ENCODE data around the gene SLC30A2. TPM values are rescaled to one million over a fixed set of nuclear protein-coding genes. Genes with fewer than 3 reads are reported as not detected.

The SLC30A2 gene
- total RNA-seq, 1 experiment from 2014 or later: not detected

DNA sequence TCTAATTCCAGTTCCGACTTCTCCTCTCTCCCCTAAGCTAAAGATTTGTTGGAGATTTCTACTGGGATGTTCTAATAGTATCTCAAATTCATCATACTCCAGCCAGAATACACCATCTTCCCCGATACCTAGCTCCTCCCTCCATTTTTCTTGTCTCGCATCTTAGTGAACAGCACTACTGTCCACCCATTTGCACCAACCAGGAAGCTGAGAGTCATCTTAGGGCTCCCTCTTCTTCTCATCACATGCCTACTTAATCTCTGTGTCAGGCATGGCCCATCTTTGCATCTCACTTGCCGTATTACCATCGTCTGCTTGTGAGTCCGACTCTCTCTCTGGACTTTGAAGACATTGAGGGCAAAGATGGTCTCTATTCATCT lies 25.0 kb upstream of the SLC30A2 start:
- no peaks in the 10 kb centered on the region for H3K9me3 ChIP-seq (ENCODE audit: control insufficient read depth in 1 of 2, insufficient read depth in 1 of 2, low read depth in 1 of 2, low read length in 2 of 2)
- no TSS peak for BruUV-seq (replicated peaks)
- H3K4me1 ChIP-seq (ENCODE audit: control insufficient read depth in 1 of 2, insufficient read depth in 2 of 2, low read length in 2 of 2): peaks cover 4 to 6% of the 10 kb centered on the region in 2 experiments; a peak in 2 of 4 replicates
- ChIA-PET CTCF (no interaction called here), RAD21 (ENCODE audit: low non-redundant PET in 1 of 2, low total read pairs in 2 of 2, uncharacterized antibody in 2 of 2, unreplicated experiment in 2 of 2) (no interaction called here), POLR2A (no interaction called here)
- no peak overlapping the region for H3K4me3 ChIP-seq (replicated peaks in 1 of 2; ENCODE audit: low read depth in 1 of 2, low read length in 2 of 2)
- intact Hi-C loops (cut with micrococcal nuclease): no loop called here
- no peaks in the 10 kb centered on the region for H3K36me3 ChIP-seq (ENCODE audit: control insufficient read depth in 1 of 2, insufficient read depth in 2 of 2, low read length in 2 of 2)
- no peak overlapping the region for H2AFZ ChIP-seq (ENCODE audit: low read depth, low read length, poor library complexity, severe bottlenecking)
- H3K27me3 ChIP-seq (ENCODE audit: insufficient read depth, low read length): no peaks in the 10 kb centered on the region; the same call in 1 of the 2 replicates
- DNase-seq (ENCODE audit: low read depth, low spot score): no peak
- H3K79me2 ChIP-seq (ENCODE audit: insufficient read depth, low read length): no peaks in the 10 kb centered on the region
- ATAC-seq: no peak
- H3K9me2 ChIP-seq (ENCODE audit: insufficient read depth): no peaks in the 10 kb centered on the region
- no peak overlapping the region for H3K9ac ChIP-seq (ENCODE audit: low read length)
- TF ChIP-seq, protein P1, sequence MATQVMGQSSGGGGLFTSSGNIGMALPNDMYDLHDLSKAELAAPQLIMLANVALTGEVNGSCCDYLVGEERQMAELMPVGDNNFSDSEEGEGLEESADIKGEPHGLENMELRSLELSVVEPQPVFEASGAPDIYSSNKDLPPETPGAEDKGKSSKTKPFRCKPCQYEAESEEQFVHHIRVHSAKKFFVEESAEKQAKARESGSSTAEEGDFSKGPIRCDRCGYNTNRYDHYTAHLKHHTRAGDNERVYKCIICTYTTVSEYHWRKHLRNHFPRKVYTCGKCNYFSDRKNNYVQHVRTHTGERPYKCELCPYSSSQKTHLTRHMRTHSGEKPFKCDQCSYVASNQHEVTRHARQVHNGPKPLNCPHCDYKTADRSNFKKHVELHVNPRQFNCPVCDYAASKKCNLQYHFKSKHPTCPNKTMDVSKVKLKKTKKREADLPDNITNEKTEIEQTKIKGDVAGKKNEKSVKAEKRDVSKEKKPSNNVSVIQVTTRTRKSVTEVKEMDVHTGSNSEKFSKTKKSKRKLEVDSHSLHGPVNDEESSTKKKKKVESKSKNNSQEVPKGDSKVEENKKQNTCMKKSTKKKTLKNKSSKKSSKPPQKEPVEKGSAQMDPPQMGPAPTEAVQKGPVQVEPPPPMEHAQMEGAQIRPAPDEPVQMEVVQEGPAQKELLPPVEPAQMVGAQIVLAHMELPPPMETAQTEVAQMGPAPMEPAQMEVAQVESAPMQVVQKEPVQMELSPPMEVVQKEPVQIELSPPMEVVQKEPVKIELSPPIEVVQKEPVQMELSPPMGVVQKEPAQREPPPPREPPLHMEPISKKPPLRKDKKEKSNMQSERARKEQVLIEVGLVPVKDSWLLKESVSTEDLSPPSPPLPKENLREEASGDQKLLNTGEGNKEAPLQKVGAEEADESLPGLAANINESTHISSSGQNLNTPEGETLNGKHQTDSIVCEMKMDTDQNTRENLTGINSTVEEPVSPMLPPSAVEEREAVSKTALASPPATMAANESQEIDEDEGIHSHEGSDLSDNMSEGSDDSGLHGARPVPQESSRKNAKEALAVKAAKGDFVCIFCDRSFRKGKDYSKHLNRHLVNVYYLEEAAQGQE (IDR thresholded peaks at IDR 0.05; ENCODE audit: low read depth): no peak
- TF ChIP-seq POLR2AphosphoS5 (IDR thresholded peaks at IDR 0.05; ENCODE audit: low read depth, low read length): no peak
- no peak for TF ChIP-seq ELF1 (IDR thresholded peaks at IDR 0.05; ENCODE audit: borderline replicate concordance, low read depth)
- TF ChIP-seq, protein P2, sequence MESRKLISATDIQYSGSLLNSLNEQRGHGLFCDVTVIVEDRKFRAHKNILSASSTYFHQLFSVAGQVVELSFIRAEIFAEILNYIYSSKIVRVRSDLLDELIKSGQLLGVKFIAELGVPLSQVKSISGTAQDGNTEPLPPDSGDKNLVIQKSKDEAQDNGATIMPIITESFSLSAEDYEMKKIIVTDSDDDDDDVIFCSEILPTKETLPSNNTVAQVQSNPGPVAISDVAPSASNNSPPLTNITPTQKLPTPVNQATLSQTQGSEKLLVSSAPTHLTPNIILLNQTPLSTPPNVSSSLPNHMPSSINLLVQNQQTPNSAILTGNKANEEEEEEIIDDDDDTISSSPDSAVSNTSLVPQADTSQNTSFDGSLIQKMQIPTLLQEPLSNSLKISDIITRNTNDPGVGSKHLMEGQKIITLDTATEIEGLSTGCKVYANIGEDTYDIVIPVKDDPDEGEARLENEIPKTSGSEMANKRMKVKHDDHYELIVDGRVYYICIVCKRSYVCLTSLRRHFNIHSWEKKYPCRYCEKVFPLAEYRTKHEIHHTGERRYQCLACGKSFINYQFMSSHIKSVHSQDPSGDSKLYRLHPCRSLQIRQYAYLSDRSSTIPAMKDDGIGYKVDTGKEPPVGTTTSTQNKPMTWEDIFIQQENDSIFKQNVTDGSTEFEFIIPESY (IDR thresholded peaks at IDR 0.05; ENCODE audit: extremely low read depth, insufficient replicate concordance, low read length): no peak
- no peak for TF ChIP-seq FOSL1 (IDR thresholded peaks at IDR 0.05; ENCODE audit: low read depth)
- no peak for TF ChIP-seq EGR1 (IDR thresholded peaks at IDR 0.05; ENCODE audit: low read depth)
- TF ChIP-seq SP1 (IDR thresholded peaks at IDR 0.05; ENCODE audit: low read depth): no peak
- TF ChIP-seq, protein P3, sequence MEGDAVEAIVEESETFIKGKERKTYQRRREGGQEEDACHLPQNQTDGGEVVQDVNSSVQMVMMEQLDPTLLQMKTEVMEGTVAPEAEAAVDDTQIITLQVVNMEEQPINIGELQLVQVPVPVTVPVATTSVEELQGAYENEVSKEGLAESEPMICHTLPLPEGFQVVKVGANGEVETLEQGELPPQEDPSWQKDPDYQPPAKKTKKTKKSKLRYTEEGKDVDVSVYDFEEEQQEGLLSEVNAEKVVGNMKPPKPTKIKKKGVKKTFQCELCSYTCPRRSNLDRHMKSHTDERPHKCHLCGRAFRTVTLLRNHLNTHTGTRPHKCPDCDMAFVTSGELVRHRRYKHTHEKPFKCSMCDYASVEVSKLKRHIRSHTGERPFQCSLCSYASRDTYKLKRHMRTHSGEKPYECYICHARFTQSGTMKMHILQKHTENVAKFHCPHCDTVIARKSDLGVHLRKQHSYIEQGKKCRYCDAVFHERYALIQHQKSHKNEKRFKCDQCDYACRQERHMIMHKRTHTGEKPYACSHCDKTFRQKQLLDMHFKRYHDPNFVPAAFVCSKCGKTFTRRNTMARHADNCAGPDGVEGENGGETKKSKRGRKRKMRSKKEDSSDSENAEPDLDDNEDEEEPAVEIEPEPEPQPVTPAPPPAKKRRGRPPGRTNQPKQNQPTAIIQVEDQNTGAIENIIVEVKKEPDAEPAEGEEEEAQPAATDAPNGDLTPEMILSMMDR (IDR thresholded peaks at IDR 0.05 in 2 of 3, conservative IDR thresholded peaks at IDR 0.05 in 1 of 3; ENCODE audit: borderline replicate concordance in 1 of 3, insufficient read depth in 1 of 3, low read depth in 2 of 3, low read length in 2 of 3): no peak
- H3K4me2 ChIP-seq (ENCODE audit: low read length): no peak overlapping the region
- no peaks in the 10 kb centered on the region for H4K20me1 ChIP-seq (ENCODE audit: insufficient read depth)
- H3K27ac ChIP-seq (ENCODE audit: low read depth, low read length): no peak overlapping the region
